ENCODE measurements around the gene MLH1.
"Not testable (repeated sequence)": the region's sequence is repeated elsewhere in the genome, so short reads cannot be mapped to it uniquely, and the experiment has no call there.

MLH1 gene

GRCh38 chr3:36993326-36994283, at the start of gene MLH1:
MLH1 (plus strand) TSS chr3:36993518; CDS start chr3:36993548, 30 bp downstream.
- peak; percentile 99 for DNase-seq (ENCODE audit: low spot score)

GRCh38 chr3:36943601-36944000, 49.7 kb upstream of the MLH1 start:
- DNase-seq (ENCODE audit: low spot score) = no peak

DNA sequence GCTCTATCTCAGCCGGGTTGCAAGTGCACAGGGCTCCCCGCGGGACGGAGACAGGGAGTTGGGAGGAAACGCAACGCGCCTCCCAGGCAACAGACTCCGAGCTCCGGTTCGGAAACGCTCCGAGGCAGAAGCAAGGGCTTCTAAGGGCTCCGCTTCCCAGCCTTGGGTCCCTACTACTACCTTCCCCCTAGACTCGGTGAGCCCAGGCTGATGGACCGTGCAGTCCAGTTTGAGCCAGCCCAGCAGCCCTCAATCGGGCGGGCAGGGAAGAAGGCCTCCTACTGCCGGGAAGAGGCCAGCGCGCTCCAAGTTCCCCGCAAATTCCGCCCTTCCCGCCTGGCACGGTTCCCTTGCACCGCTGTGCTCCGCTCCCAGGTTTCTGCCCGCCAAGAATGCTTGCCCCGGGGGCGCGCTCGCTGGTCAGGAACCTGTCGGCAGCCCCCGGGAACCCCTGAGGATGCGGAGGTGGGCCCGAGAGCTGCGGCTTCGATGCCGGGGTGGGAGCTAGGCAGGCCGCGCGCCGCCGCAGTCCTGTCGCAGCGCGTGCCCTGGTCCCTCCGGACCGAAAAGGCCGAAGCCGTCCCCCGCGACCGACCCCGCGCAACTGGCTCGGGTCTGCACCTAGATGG, 49.2 kb upstream of the MLH1 start:
- no peak for DNase-seq (ENCODE audit: low spot score)

GRCh38 chr3:36944641-36945270, 48.6 kb upstream of the MLH1 start, which contains the start of gene TRANK1:
TRANK1 (minus strand) TSS chr3:36945054; CDS start chr3:36944809, 245 bp downstream.
- DNase-seq (ENCODE audit: low spot score) = no peak

- DNase-seq (ENCODE audit: low spot score) = no peak
Measured at GRCh38 chr3:36945333-36945980, 47.9 kb upstream of the MLH1 start.

DNA sequence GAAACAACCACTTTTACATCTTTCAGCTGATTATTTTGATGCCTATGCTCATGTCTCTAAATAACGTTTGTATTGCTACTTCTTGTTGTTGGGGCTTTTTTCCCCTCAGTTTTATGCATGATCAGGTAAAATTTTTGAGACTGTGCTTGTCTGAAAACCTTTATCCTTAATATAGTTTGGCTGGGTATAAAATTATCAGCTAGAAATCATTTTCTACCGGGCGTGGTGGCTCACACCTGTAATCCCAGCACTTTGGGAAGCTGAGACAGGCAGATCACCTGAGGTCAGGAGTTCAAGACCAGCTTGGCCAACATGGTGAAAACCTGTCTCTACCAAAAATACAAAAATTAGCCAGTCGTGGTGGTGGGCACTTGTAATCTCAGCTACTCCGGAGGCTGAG, 45.5 kb upstream of the MLH1 start:
- DNase-seq (ENCODE audit: low spot score) = not testable (repeated sequence)

GRCh38 chr3:36954452-36955134, 38.7 kb upstream of the MLH1 start:
- DNase-seq (ENCODE audit: low spot score) = no peak

DNA sequence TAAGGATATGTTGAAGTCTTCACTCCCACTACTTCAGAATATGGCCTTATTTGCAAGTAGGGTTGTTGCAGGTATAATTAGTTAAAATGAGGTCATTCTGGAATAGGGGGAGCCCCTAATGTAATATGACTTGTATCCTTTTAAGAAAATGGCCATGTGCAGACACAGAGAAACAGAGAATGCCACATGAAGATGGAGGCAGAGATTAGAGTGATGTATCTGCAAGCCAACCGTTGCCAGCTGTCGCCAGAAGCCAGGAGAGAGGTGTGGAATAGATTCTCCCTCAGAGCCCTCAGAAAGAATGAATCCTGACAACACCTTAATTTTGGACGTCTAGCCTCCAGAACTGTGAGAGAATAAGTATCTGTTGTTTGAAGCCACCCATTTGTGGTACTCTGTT, 37.2 kb upstream of the MLH1 start:
- no peak for DNase-seq (ENCODE audit: low spot score)

DNA sequence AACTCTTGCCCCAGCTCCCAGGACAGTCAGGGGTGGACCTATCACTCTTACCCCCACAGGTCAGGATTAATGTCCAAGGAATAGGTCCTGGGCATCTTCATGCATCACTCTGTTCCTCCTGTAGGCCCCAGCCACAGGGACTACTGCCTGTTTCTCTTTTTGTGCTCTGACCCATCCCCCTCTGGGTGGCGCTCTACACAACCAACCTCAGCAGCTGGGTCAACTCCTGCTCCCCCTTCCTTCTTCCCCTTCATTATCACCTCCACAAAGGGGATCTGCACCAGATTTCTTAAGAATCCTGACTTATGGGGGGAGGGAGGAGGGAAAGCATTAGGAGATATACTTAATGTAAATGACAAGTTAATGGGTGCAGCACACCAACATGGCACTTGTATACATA, 36.3 kb upstream of the MLH1 start:
- no peak for DNase-seq (ENCODE audit: low spot score)

- DNase-seq (ENCODE audit: low spot score) = peak; percentile 21
Measured at GRCh38 chr3:36957862-36958686, 35.2 kb upstream of the MLH1 start.

DNA sequence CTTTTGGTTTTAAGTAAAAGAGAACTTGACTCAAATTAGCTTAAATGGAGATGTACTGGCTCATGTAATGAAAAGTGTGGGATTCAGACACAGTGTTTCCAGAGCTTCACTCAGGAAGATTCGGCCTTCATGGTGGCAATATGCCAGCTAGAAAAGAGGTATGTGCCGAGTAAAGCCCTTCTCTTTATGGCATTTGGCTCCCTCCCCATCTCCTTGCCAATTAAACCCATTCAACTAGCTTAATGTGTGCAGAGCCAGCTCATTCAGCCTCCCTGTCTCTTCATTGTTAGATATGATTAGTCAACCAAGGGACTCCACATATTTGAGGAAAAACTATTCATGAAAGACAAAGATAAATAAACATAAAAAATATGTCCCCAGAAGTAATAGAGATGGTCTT, 33.5 kb upstream of the MLH1 start:
- no peak for DNase-seq (ENCODE audit: low spot score)

DNA sequence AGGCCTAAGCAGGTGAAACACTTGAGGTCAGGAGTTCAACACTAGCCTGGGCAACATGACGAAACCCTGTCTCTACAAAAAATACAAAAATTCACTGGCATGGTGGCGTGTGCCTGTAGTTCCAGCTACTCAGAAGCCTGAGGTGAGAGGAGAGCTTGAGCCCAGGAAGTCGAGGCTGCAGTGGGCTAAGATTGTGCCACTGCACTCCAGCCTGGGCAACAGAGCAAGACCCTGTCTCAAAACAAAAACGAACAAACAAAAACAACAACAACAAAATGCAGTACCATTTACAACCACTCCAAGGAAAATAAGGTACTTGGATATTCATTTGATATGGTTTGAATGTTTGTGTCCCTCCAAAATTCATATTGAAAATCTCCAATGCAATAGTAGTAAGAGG, 32.8 kb upstream of the MLH1 start:
- DNase-seq (ENCODE audit: low spot score) = no peak

DNA sequence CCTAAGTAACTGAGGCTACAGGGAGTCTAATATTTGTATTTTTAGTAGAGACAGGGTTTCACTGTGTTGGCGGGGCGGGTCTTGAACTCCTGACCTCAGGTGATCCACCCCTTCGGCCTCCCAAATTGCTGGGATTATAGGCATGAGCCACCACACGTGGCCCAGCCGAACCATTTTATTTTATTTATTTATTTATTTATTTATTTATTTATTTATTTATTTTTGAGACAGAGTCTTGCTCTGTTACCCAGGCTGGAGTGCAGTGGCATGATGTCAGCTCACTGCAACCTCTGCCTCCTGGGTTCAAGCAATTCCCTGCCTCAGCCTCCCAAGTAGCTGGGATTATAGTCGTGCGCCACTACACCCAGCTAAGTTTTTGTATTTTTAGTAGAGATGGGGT, 30.3 kb upstream of the MLH1 start:
- not testable (repeated sequence) for DNase-seq (ENCODE audit: low spot score)

DNA sequence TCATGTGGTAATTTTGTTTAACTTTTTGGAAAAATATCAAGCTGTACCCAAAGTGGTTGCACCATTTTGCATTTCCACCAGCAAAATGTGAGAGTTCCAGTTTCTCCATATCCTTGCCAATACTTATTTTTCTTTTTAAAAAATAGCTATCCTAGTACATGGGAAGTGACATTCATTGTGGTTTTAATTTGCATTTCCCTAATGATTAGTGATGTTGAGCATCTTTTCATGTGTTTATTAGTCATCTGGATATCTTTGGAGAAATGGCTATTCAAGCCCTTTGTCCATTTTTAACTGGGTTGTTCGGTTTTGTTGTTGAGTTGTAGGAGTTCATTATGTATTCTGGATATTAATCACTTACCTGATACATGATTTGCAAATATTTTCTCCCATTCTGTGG, 29.0 kb upstream of the MLH1 start:
- no peak for DNase-seq (ENCODE audit: low spot score)

DNA sequence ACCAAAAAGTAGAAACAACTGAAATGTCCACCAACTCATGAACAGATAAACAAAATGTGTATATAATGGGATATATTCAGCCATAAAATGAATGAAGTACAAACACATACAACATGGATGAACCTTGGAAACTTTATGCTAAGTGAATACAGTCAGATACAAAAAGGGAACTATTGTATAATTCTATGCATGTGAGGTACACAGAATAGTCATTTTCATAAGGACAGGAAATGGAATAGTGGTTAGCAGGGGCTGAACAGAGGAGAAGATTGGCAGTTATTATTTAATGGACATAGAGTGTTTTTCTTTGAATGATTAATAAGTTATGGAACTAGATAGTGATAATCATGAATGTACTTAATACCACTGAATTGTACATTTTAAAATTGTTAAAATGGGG, 28.5 kb upstream of the MLH1 start:
- DNase-seq (ENCODE audit: low spot score) = no peak

DNA sequence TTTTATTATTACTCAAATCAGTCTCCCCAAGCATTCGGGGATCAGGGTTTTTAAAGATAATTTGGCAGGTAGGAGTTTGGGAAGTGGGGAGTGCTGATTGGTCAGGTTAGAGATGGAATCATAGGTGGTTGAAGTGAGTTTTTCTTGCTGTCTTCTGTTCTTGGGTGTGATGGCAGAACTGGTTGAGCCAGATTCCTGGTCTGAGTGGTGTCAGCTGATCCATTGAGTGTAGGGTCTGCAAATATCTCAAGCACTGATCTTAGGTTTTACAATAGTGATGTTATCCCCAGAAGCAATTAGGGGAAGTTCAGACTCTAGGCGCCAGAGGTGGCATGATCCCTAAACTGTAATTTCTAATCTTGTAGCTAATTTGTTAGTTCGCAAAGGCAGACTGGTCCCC, 27.9 kb upstream of the MLH1 start:
- no peak for DNase-seq (ENCODE audit: low spot score)

- DNase-seq (ENCODE audit: low spot score) = no peak
Measured at GRCh38 chr3:36969085-36969484, 24.2 kb upstream of the MLH1 start.

- no peak for DNase-seq (ENCODE audit: low spot score)
Measured at GRCh38 chr3:36969540-36970432, 23.5 kb upstream of the MLH1 start.

- DNase-seq (ENCODE audit: low spot score) = no peak
Measured at GRCh38 chr3:36972163-36972562, 21.2 kb upstream of the MLH1 start.

DNA sequence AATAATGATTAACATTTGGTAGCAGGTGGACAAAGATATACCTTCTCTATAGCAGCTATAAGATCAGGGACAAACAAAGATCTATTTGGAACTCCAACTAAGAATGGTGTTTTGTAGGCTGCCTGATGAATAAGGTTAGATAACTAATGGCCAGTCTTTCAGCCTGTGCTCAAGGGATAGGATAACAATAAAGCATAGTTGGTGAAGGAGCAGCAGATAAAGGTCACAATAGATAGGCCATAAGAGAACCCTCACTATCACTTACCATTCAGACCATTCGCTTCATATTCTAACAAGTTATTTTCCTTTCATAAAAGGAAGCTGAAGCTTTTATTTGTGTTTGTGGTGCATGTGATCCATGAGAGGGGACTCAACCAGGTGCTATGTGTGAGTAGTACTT, 20.2 kb upstream of the MLH1 start:
- no peak for DNase-seq (ENCODE audit: low spot score)
